GM18499 (cell line): ENCODE results near the gene PPP1R37.

Experiments
- ATAC-seq: cut with Tn5 transposase; IDR thresholded peaks from one replicate; pipeline ENCODE4 v1.9.1; 2021; ENCODE audit warnings: moderate number of reproducible peaks; ENCODE audit not compliant: insufficient read depth, unreplicated experiment

PPP1R37 gene

GRCh38 chr19:45147835-45148676 is 55.1 kb downstream of the PPP1R37 start:
- no peak for ATAC-seq

- no peak for ATAC-seq
Measured at GRCh38 chr19:45149129-45149528, 56.1 kb downstream of the PPP1R37 start.

GRCh38 chr19:45150180-45150579 is 57.2 kb downstream of the PPP1R37 start:
- ATAC-seq, result no peak

GRCh38 chr19:45150751-45151281 is 57.8 kb downstream of the PPP1R37 start:
- ATAC-seq, result no peak

GRCh38 chr19:45151320-45151719 is 58.3 kb downstream of the PPP1R37 start:
- no peak for ATAC-seq

- ATAC-seq, result no peak
Measured at GRCh38 chr19:45151821-45152503, 59.0 kb downstream of the PPP1R37 start.

GRCh38 chr19:45152504-45153338 is 59.7 kb downstream of the PPP1R37 start:
- no peak for ATAC-seq

GRCh38 chr19:45153339-45154063 is 60.5 kb downstream of the PPP1R37 start:
- no peak for ATAC-seq

GRCh38 chr19:45154064-45154827 is 61.3 kb downstream of the PPP1R37 start:
- no peak for ATAC-seq

GRCh38 chr19:45156011-45156630 is 63.1 kb downstream of the PPP1R37 start:
- ATAC-seq, result no peak

GRCh38 chr19:45156751-45157150 is 63.8 kb downstream of the PPP1R37 start:
- no peak for ATAC-seq

GRCh38 chr19:45158503-45159209 is 65.7 kb downstream of the PPP1R37 start:
- no peak for ATAC-seq

GRCh38 chr19:45159210-45159970 is 66.4 kb downstream of the PPP1R37 start:
- ATAC-seq, result no peak

- no peak for ATAC-seq
Measured at GRCh38 chr19:45159971-45160324, 67.0 kb downstream of the PPP1R37 start.

GRCh38 chr19:45160870-45161737 is 68.1 kb downstream of the PPP1R37 start, which contains the start of gene NKPD1:
TSS of gene NKPD1 (minus strand) at chr19:45160982. CDS start at chr19:45160150, 832 bp downstream.
- ATAC-seq, result no peak
